ENCODE results near the gene RYR1. TPM values are rescaled to one million over a fixed set of nuclear protein-coding genes. Genes with fewer than 3 reads are reported as not detected.

The RYR1 gene
- total RNA-seq, 1 experiment from 2014 or later = 34.2 TPM

- in situ Hi-C loops (cut with HindIII; ENCODE audit: low pct_unique_long_range_greater_than_20kb, low sequenced_read_pairs) (no loop called here), intact Hi-C loops (cut with micrococcal nuclease; ENCODE audit: unreplicated experiment) (loop anchor here (5.0 kb wide), 1 partner anchor 78 kb away; no protein-coding TSS in a partner anchor)
- no TSS peak for BruUV-seq (replicated peaks)
- H3K27ac ChIP-seq (ENCODE audit: low read length) = no peak overlapping the region
- ATAC-seq (no peak), DNase-seq (ENCODE audit: low read depth, low spot score) (no peak)
- no peaks in the 10 kb centered on the region for H3K36me3 ChIP-seq (ENCODE audit: control insufficient read depth, insufficient read depth, low read length)
- H3K4me3 ChIP-seq (ENCODE audit: low read depth in 2 of 2, low read length in 2 of 2) = no peak overlapping the region
- POLR2A ChIA-PET = no interaction called here
- no peaks in the 10 kb centered on the region for H3K9me3 ChIP-seq (ENCODE audit: control insufficient read depth, insufficient read depth, low read depth, low read length)
- TF ChIP-seq, protein P1, sequence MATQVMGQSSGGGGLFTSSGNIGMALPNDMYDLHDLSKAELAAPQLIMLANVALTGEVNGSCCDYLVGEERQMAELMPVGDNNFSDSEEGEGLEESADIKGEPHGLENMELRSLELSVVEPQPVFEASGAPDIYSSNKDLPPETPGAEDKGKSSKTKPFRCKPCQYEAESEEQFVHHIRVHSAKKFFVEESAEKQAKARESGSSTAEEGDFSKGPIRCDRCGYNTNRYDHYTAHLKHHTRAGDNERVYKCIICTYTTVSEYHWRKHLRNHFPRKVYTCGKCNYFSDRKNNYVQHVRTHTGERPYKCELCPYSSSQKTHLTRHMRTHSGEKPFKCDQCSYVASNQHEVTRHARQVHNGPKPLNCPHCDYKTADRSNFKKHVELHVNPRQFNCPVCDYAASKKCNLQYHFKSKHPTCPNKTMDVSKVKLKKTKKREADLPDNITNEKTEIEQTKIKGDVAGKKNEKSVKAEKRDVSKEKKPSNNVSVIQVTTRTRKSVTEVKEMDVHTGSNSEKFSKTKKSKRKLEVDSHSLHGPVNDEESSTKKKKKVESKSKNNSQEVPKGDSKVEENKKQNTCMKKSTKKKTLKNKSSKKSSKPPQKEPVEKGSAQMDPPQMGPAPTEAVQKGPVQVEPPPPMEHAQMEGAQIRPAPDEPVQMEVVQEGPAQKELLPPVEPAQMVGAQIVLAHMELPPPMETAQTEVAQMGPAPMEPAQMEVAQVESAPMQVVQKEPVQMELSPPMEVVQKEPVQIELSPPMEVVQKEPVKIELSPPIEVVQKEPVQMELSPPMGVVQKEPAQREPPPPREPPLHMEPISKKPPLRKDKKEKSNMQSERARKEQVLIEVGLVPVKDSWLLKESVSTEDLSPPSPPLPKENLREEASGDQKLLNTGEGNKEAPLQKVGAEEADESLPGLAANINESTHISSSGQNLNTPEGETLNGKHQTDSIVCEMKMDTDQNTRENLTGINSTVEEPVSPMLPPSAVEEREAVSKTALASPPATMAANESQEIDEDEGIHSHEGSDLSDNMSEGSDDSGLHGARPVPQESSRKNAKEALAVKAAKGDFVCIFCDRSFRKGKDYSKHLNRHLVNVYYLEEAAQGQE (IDR thresholded peaks at IDR 0.05; ENCODE audit: insufficient read depth in 1 of 2, low read depth in 2 of 2, low read length in 1 of 2) = no peak
- TF ChIP-seq SIN3A (IDR thresholded peaks at IDR 0.05; ENCODE audit: borderline replicate concordance, insufficient read depth, low read depth, low read length) = no peak
- TF ChIP-seq POLR2AphosphoS5 (IDR thresholded peaks at IDR 0.05; ENCODE audit: low read depth, low read length) = no peak
- no peak for TF ChIP-seq TCF7L2 (IDR thresholded peaks at IDR 0.05; ENCODE audit: low read depth, low read length)
- TF ChIP-seq, protein P2, sequence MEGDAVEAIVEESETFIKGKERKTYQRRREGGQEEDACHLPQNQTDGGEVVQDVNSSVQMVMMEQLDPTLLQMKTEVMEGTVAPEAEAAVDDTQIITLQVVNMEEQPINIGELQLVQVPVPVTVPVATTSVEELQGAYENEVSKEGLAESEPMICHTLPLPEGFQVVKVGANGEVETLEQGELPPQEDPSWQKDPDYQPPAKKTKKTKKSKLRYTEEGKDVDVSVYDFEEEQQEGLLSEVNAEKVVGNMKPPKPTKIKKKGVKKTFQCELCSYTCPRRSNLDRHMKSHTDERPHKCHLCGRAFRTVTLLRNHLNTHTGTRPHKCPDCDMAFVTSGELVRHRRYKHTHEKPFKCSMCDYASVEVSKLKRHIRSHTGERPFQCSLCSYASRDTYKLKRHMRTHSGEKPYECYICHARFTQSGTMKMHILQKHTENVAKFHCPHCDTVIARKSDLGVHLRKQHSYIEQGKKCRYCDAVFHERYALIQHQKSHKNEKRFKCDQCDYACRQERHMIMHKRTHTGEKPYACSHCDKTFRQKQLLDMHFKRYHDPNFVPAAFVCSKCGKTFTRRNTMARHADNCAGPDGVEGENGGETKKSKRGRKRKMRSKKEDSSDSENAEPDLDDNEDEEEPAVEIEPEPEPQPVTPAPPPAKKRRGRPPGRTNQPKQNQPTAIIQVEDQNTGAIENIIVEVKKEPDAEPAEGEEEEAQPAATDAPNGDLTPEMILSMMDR (IDR thresholded peaks at IDR 0.05) = no peak
- CTCF ChIA-PET = interaction anchor here (0.6 to 0.7 kb wide), 3 partner anchors 17 to 78 kb away, joined by 3 to 5 read pairs (median 3); no protein-coding TSS in a partner anchor
- peaks cover 6% of the 10 kb centered on the region; the same call in 1 of the 2 replicates for H3K27me3 ChIP-seq (ENCODE audit: control insufficient read depth, insufficient read depth, low read length)
- H3K4me1 ChIP-seq (ENCODE audit: control insufficient read depth, insufficient read depth, low read length) = peaks cover 4% of the 10 kb centered on the region; the same call in 1 of the 2 replicates
Observed at GRCh38 chr19:38554676-38555141, 121.2 kb downstream of the RYR1 start.

DNA sequence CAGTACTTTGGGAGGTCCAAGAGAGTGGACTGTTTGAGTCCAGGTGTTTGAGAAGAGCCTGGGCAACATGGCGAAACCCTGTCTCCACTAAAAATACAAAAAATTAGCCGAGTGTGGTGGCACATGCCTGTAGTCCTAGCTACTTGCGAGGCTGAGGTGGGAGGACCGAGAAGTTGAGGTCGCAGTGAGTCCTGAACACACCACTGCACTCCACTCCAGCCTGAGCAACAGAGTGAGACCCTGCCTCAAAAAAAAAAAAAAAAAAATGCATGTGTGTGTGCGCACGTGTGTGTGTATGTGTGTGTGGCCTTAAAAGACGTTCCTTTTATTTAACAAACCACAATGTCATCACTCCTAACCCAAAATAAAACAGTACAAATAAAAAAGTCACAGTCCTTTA, 121.7 kb downstream of the RYR1 start:
- in situ Hi-C loops (cut with HindIII; ENCODE audit: low pct_unique_long_range_greater_than_20kb, low sequenced_read_pairs) = no loop called here
- CTCF ChIA-PET = interaction anchor here (0.7 kb wide), 2 partner anchors 41 to 77 kb away, joined by 5 to 6 read pairs; no protein-coding TSS in a partner anchor

More for the DNA sequence above, 121.7 kb downstream of the RYR1 start:
- H3K36me3 ChIP-seq (ENCODE audit: control insufficient read depth, insufficient read depth, low read length) = no peaks in the 10 kb centered on the region
- DNase-seq (ENCODE audit: low read depth, low spot score) (no peak), ATAC-seq (no peak)
- intact Hi-C loops (cut with micrococcal nuclease; ENCODE audit: unreplicated experiment) = loop anchor here (5.0 kb wide), 1 partner anchor 77 kb away; no protein-coding TSS in a partner anchor
- POLR2A ChIA-PET = no interaction called here
- no peaks in the 10 kb centered on the region for H3K9me3 ChIP-seq (ENCODE audit: control insufficient read depth, insufficient read depth, low read depth, low read length)
- H3K27ac ChIP-seq (ENCODE audit: low read length) = no peak overlapping the region
- peaks cover 3% of the 10 kb centered on the region; the same call in 1 of the 2 replicates for H3K4me1 ChIP-seq (ENCODE audit: control insufficient read depth, insufficient read depth, low read length)
- no TSS peak for BruUV-seq (replicated peaks)
- TF ChIP-seq, protein P1 (IDR thresholded peaks at IDR 0.05; ENCODE audit: insufficient read depth in 1 of 2, low read depth in 2 of 2, low read length in 1 of 2) = no peak
- TF ChIP-seq POLR2AphosphoS5 (IDR thresholded peaks at IDR 0.05; ENCODE audit: low read depth, low read length) = no peak
- TF ChIP-seq SIN3A (IDR thresholded peaks at IDR 0.05; ENCODE audit: borderline replicate concordance, insufficient read depth, low read depth, low read length) = no peak
- no peak for TF ChIP-seq TCF7L2 (IDR thresholded peaks at IDR 0.05; ENCODE audit: low read depth, low read length)
- TF ChIP-seq, protein P2 (IDR thresholded peaks at IDR 0.05) = no peak
- H3K27me3 ChIP-seq (ENCODE audit: control insufficient read depth, insufficient read depth, low read length) = peaks cover 4% of the 10 kb centered on the region; the same call in 1 of the 2 replicates
- H3K4me3 ChIP-seq (ENCODE audit: low read depth in 2 of 2, low read length in 2 of 2) = no peak overlapping the region
